Measurements from ENCODE around the gene ADAMTS12. TPM values are rescaled to one million over a fixed set of nuclear protein-coding genes. Genes with fewer than 3 reads are reported as not detected.

ADAMTS12 gene
- polyA plus RNA-seq, 1 donor (not counting 4 experiments of a cell fraction or from before 2014, with no cell fraction given), result 0.49 TPM

DNA sequence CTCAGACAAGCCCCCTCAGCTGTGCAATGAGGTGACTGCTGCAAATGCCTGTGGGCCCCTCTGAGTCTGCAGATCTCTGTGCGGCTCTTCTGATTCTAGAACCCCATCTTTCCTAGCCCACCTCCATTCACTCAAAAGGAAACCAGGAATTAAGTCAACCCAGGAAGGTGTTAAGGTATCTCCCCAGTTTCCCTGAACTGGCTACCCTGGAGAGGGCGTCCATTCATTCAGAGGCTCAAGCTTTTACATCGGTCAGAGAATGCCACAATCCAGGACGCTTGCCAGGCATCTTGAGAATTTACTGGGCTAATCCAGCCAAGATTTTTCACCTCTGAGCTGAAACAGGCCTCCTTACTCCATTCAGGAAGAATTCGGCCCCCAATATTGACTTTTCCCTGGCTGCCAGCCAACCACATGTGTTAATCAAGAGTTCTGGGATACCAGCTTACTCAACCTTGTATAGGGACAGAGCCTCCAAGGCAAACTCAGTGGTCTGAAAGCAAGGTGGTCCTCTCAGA lies 889 bp upstream of the ADAMTS12 start:
- no peak overlapping the region for H3K9ac ChIP-seq (ENCODE audit: control insufficient read depth, extremely low read depth, insufficient read depth, low read length)
- H3K9me3 ChIP-seq (ENCODE audit: control insufficient read depth, low read depth, low read length), result no peaks in the 10 kb centered on the region
- H3K9me1 ChIP-seq (ENCODE audit: control insufficient read depth, extremely low read depth, insufficient read depth, low read length), result no peaks in the 10 kb centered on the region
- no peaks in the 10 kb centered on the region for H3K36me3 ChIP-seq (ENCODE audit: control insufficient read depth in 2 of 2, extremely low read depth in 1 of 2, insufficient read depth in 2 of 2, low read length in 2 of 2)
- no peak for TF ChIP-seq EZH2 (IDR thresholded peaks at IDR 0.05; ENCODE audit: low read length)
- H3K27me3 ChIP-seq (ENCODE audit: control insufficient read depth, extremely low read depth, insufficient read depth, low read length), result peaks cover 30% of the 10 kb centered on the region
- H3K4me3 ChIP-seq (ENCODE audit: control insufficient read depth in 2 of 3, extremely low read depth in 1 of 3, insufficient read depth in 2 of 3, low read depth in 1 of 3, low read length in 3 of 3), result no peak overlapping the region
- H4K20me1 ChIP-seq (ENCODE audit: control insufficient read depth, extremely low read depth, insufficient read depth, low read length), result no peaks in the 10 kb centered on the region
- H2AFZ ChIP-seq (ENCODE audit: control insufficient read depth, low read length), result no peak overlapping the region
- FAIRE-seq (no peak), DNase-seq (ENCODE audit: low read depth, low spot score) (no peak)
- H3K4me2 ChIP-seq (ENCODE audit: control insufficient read depth, extremely low read depth, insufficient read depth, low read depth, low read length), result no peak overlapping the region
- no peaks in the 10 kb centered on the region for H3K79me2 ChIP-seq (ENCODE audit: control insufficient read depth, insufficient read depth, low read length)
- dilution Hi-C loops (cut with MboI; ENCODE audit: extremely low pct_ligation_motif_present, low sequenced_read_pairs), result no loop called here
- H3K27ac ChIP-seq (ENCODE audit: control insufficient read depth, insufficient read depth, low read length), result no peak overlapping the region
- peaks cover 2% of the 10 kb centered on the region for H3K4me1 ChIP-seq (ENCODE audit: control insufficient read depth, extremely low read depth, insufficient read depth, low read length)

DNA sequence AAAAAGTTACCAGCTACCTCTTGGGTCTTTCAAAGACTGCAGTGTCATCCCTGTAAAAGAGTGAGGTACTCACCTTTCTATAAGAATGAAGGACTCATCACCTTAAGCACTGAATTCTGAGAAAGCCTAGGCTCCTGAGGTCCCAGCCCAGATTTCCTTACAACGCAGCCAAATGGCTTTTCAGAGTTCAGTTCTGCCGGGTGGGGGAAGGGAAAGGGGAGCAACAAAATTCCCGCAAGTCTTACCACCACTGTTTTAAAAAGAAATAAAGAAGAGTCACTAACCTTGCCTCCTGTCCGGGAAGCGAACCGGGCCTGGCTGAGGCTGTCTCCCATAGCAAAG lies 373 bp downstream of the ADAMTS12 start:
- Histone ChIP-seq H2AFZ (ENCODE audit: control insufficient read depth, low read length) (peak overlapping the region; percentile 27), H3K36me3 (ENCODE audit: control insufficient read depth in 2 of 2, extremely low read depth in 1 of 2, insufficient read depth in 2 of 2, low read length in 2 of 2) (no peaks in the 10 kb centered on the region), H3K9me1 (ENCODE audit: control insufficient read depth, extremely low read depth, insufficient read depth, low read length) (no peaks in the 10 kb centered on the region), H4K20me1 (ENCODE audit: control insufficient read depth, extremely low read depth, insufficient read depth, low read length) (no peaks in the 10 kb centered on the region), H3K9me3 (ENCODE audit: control insufficient read depth, low read depth, low read length) (no peaks in the 10 kb centered on the region), H3K27ac (ENCODE audit: control insufficient read depth, insufficient read depth, low read length) (no peak overlapping the region), H3K79me2 (ENCODE audit: control insufficient read depth, insufficient read depth, low read length) (no peaks in the 10 kb centered on the region), H3K4me2 (ENCODE audit: control insufficient read depth, extremely low read depth, insufficient read depth, low read depth, low read length) (peak overlapping the region; percentile 61), H3K4me1 (ENCODE audit: control insufficient read depth, extremely low read depth, insufficient read depth, low read length) (peaks cover 2% of the 10 kb centered on the region), H3K27me3 (ENCODE audit: control insufficient read depth, extremely low read depth, insufficient read depth, low read length) (peaks cover 30% of the 10 kb centered on the region), H3K4me3 (ENCODE audit: control insufficient read depth in 2 of 3, extremely low read depth in 1 of 3, insufficient read depth in 2 of 3, low read depth in 1 of 3, low read length in 3 of 3) (peak overlapping the region in 2 of 3 experiments; percentile 27 to 36), H3K9ac (ENCODE audit: control insufficient read depth, extremely low read depth, insufficient read depth, low read length) (no peak overlapping the region)
- TF ChIP-seq, protein P1, sequence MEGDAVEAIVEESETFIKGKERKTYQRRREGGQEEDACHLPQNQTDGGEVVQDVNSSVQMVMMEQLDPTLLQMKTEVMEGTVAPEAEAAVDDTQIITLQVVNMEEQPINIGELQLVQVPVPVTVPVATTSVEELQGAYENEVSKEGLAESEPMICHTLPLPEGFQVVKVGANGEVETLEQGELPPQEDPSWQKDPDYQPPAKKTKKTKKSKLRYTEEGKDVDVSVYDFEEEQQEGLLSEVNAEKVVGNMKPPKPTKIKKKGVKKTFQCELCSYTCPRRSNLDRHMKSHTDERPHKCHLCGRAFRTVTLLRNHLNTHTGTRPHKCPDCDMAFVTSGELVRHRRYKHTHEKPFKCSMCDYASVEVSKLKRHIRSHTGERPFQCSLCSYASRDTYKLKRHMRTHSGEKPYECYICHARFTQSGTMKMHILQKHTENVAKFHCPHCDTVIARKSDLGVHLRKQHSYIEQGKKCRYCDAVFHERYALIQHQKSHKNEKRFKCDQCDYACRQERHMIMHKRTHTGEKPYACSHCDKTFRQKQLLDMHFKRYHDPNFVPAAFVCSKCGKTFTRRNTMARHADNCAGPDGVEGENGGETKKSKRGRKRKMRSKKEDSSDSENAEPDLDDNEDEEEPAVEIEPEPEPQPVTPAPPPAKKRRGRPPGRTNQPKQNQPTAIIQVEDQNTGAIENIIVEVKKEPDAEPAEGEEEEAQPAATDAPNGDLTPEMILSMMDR (optimal IDR thresholded peaks at IDR 0.05 in 1 of 3, IDR thresholded peaks at IDR 0.05 in 1 of 3, conservative IDR thresholded peaks at IDR 0.05 in 1 of 3; ENCODE audit: extremely low read depth in 1 of 3, insufficient read depth in 2 of 3, low read length in 3 of 3), result no peak
- TF ChIP-seq EZH2 (IDR thresholded peaks at IDR 0.05; ENCODE audit: low read length), result no peak
- FAIRE-seq (no peak), DNase-seq (ENCODE audit: low read depth, low spot score) (no peak)
- dilution Hi-C loops (cut with MboI; ENCODE audit: extremely low pct_ligation_motif_present, low sequenced_read_pairs), result no loop called here
